ENCODE results near the gene GAB4. TPM values are rescaled to one million over a fixed set of nuclear protein-coding genes. Genes with fewer than 3 reads are reported as not detected.
"Not testable (repeated sequence)": the region's sequence is repeated elsewhere in the genome, so short reads cannot be mapped to it uniquely, and the experiment has no call there.

The GAB4 gene
- total and polyA plus RNA-seq, 2 experiments from 2014 or later = not detected

- no peaks in the 10 kb centered on the region for H3K36me3 ChIP-seq (replicated peaks; ENCODE audit: insufficient read depth, low read depth)
- WGBS (ENCODE audit: low lambda C conversion rate, missing lambda C conversion rate) = 76% methylated on average over 7 of the region's 7 CpGs
- H3K79me2 ChIP-seq = no peaks in the 10 kb centered on the region
- no peaks in the 10 kb centered on the region for H3K4me1 ChIP-seq (ENCODE audit: insufficient read depth)
- no peak overlapping the region for H3K4me3 ChIP-seq
- DNase-seq (ENCODE audit: low spot score) = no peak
- TF ChIP-seq EZH2phosphoT487 (IDR thresholded peaks at IDR 0.05; ENCODE audit: low read depth, severe bottlenecking, unreplicated experiment) (no peak), EZH2 (IDR thresholded peaks at IDR 0.05; ENCODE audit: borderline replicate concordance) (no peak)
- no peak overlapping the region for H3K4me2 ChIP-seq
- H3K9me2 ChIP-seq (replicated peaks; ENCODE audit: insufficient read depth) = no peaks in the 10 kb centered on the region
- no peak overlapping the region for H3K27ac ChIP-seq
- no peaks in the 10 kb centered on the region for H4K20me1 ChIP-seq (ENCODE audit: insufficient read depth, poor library complexity, severe bottlenecking)
- H3K9me3 ChIP-seq (ENCODE audit: low read depth) = no peaks in the 10 kb centered on the region
- H2AFZ ChIP-seq = no peak overlapping the region
- H3K27me3 ChIP-seq = no peaks in the 10 kb centered on the region
These were observed 54.6 kb downstream of the GAB4 start for GRCh38 chr22:16953206-16954059.

DNA sequence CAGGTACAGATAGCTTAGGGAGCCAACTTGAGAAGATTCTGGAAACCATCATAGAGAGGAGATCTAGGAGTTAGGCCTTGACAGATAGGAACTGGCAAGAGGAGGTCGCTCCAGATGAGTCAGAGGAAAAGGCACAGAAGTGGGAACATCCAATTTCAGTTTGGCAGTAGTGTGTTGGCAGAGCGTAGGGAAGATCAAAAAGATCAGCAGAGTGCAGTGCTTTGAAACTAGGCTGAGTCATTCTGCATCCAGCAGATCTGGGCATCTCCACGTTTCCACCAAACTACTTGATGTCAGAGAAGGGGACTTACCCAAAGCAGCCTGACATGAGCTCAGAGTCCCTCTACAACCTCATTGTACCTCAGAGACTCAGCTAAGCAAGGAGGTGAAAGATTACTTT lies 58.5 kb downstream of the GAB4 start:
- Histone ChIP-seq H3K4me1 (ENCODE audit: insufficient read depth) (no peaks in the 10 kb centered on the region), H3K27me3 (no peaks in the 10 kb centered on the region), H3K36me3 (replicated peaks; ENCODE audit: insufficient read depth, low read depth) (no peaks in the 10 kb centered on the region), H3K4me2 (no peak overlapping the region), H4K20me1 (ENCODE audit: insufficient read depth, poor library complexity, severe bottlenecking) (no peaks in the 10 kb centered on the region), H3K9me2 (replicated peaks; ENCODE audit: insufficient read depth) (no peaks in the 10 kb centered on the region), H2AFZ (no peak overlapping the region), H3K27ac (no peak overlapping the region), H3K79me2 (no peaks in the 10 kb centered on the region), H3K4me3 (no peak overlapping the region), H3K9me3 (ENCODE audit: low read depth) (no peaks in the 10 kb centered on the region)
- 35% methylated on average over 3 of the region's 3 CpGs for WGBS (ENCODE audit: low lambda C conversion rate, missing lambda C conversion rate)
- no peak for DNase-seq (ENCODE audit: low spot score)
- TF ChIP-seq EZH2 (IDR thresholded peaks at IDR 0.05; ENCODE audit: borderline replicate concordance) = no peak
- no peak for TF ChIP-seq EZH2phosphoT487 (IDR thresholded peaks at IDR 0.05; ENCODE audit: low read depth, severe bottlenecking, unreplicated experiment)
- TF ChIP-seq CTCF (IDR thresholded peaks at IDR 0.05; ENCODE audit: poor library complexity) = no peak

DNA sequence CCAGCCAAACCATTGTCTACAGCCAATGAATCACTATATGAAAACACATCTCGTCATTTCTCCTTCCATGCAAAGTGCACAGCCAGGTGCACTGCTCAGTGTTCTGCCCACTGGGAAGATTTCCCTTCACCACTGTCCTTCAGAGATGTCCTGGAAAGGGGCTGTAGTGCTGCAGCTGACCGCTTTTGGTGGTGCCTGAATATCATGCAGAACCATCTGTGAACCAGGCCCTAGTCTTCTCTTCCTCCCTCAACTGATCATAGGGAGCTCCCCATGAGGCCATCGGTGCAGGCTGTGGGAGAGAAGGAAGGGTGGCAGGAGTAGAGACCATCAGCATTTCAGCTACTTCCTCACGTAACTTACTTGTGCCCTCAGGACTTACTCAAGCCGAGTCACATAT lies 70.2 kb downstream of the GAB4 start:
- H4K20me1 ChIP-seq (ENCODE audit: insufficient read depth, poor library complexity, severe bottlenecking) = no peaks in the 10 kb centered on the region
- no peak overlapping the region for H3K4me2 ChIP-seq
- H2AFZ ChIP-seq = no peak overlapping the region
- H3K27me3 ChIP-seq = no peaks in the 10 kb centered on the region
- WGBS (ENCODE audit: low lambda C conversion rate, missing lambda C conversion rate) = 66% methylated on average over 5 of the region's 5 CpGs
- H3K4me3 ChIP-seq = no peak overlapping the region
- TF ChIP-seq EZH2 (IDR thresholded peaks at IDR 0.05; ENCODE audit: borderline replicate concordance) (no peak), EZH2phosphoT487 (IDR thresholded peaks at IDR 0.05; ENCODE audit: low read depth, severe bottlenecking, unreplicated experiment) (no peak), CTCF (IDR thresholded peaks at IDR 0.05; ENCODE audit: poor library complexity) (no peak)
- H3K4me1 ChIP-seq (ENCODE audit: insufficient read depth) = no peaks in the 10 kb centered on the region
- no peaks in the 10 kb centered on the region for H3K36me3 ChIP-seq (replicated peaks; ENCODE audit: insufficient read depth, low read depth)
- H3K9me3 ChIP-seq (ENCODE audit: low read depth) = no peaks in the 10 kb centered on the region
- DNase-seq (ENCODE audit: low spot score) = no peak
- no peaks in the 10 kb centered on the region for H3K9me2 ChIP-seq (replicated peaks; ENCODE audit: insufficient read depth)
- no peak overlapping the region for H3K27ac ChIP-seq
- H3K79me2 ChIP-seq = no peaks in the 10 kb centered on the region

- DNase-seq (ENCODE audit: low spot score); H4K20me1 ChIP-seq (ENCODE audit: insufficient read depth, poor library complexity, severe bottlenecking); H3K27me3 ChIP-seq; H3K4me1 ChIP-seq (ENCODE audit: insufficient read depth); H3K36me3 ChIP-seq (replicated peaks; ENCODE audit: insufficient read depth, low read depth); H3K27ac ChIP-seq; H3K4me3 ChIP-seq; H3K4me2 ChIP-seq; H3K9me3 ChIP-seq (ENCODE audit: low read depth); H3K9me2 ChIP-seq (replicated peaks; ENCODE audit: insufficient read depth); H2AFZ ChIP-seq; H3K79me2 ChIP-seq: not testable (repeated sequence)
- WGBS (ENCODE audit: low lambda C conversion rate, missing lambda C conversion rate) = 88% methylated on average over 5 of the region's 5 CpGs
These were observed 70.8 kb downstream of the GAB4 start for GRCh38 chr22:16937209-16937608.

All from hepatocyte (in vitro differentiated cells).